GM18499 (cell line): ENCODE data around the gene MAP3K1.
A peak's percentile ranks its signal among the peaks of the same experiment; 100 is the strongest.

ENCODE experiments used
- ATAC-seq: cut with Tn5 transposase; IDR thresholded peaks from one replicate; pipeline ENCODE4 v1.9.1; 2021; ENCODE audit warnings: moderate number of reproducible peaks; ENCODE audit not compliant: insufficient read depth, unreplicated experiment

The MAP3K1 gene

GRCh38 chr5:56898213-56898612, 82.9 kb downstream of the MAP3K1 start:
- ATAC-seq, result no peak

- ATAC-seq, result no peak
Observed at GRCh38 chr5:56900395-56900794, 85.0 kb downstream of the MAP3K1 start.

- no peak for ATAC-seq
Observed at GRCh38 chr5:56900858-56901578, 85.7 kb downstream of the MAP3K1 start.

DNA sequence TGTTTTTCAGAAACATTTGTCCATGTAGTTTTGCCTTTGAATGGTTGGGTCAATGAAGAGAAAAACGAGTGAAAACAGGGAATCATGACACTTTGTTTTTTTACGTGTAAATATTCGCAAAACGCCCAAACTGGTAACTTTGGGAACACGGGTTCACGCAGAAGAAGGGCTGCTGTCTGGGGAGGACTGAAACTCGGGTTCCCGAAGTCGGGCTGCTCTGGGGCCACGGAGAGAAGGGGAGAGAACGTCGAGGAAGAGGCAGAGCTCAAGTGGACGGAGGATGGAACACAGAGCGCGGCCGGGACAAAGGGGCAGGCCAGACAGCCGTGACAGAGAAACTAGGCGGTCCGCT, 93.6 kb downstream of the MAP3K1 start:
- ATAC-seq, result no peak

GRCh38 chr5:56909294-56910209, 94.2 kb downstream of the MAP3K1 start, which contains the start of gene SETD9:
Gene SETD9 (plus strand): TSS chr5:56909596. CDS start chr5:56909646, 50 bp downstream.
- peak; percentile 69 for ATAC-seq

DNA sequence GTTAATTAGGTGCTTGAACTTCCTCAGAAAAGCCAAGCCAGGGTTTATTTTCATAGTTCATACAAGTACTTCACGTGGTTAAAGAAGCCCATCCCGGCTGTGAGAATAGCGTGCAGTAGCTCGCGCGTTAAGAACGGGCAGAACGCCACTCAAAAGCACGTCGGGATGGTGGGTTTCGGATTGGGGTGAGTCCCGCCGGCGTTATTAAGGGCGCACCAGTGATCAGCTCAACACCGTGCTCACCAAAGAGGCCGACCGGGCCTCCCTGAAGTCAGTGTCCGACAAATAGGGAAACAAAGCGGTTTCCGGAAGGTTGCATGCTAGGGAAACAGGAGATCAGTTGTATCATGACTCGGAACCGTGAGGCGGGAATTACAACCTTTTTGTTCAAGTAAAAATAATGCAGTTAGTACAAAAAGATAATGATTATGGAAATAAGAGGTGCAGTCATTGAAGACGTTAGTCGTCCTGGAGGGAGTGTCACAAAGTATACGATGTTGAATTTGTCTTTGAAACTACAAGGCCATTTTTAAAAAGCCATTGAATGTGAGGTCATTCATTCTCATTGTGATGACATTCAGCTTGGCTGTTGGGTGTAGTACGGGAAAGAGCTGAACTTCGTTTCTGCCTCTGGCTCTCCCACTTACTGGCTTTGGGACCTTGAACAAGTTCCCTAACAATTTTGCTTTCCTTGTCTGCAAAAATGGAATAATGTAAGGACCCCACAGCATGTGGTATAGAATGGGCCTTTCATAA, 95.0 kb downstream of the MAP3K1 start:
- ATAC-seq, result peak; percentile 13

DNA sequence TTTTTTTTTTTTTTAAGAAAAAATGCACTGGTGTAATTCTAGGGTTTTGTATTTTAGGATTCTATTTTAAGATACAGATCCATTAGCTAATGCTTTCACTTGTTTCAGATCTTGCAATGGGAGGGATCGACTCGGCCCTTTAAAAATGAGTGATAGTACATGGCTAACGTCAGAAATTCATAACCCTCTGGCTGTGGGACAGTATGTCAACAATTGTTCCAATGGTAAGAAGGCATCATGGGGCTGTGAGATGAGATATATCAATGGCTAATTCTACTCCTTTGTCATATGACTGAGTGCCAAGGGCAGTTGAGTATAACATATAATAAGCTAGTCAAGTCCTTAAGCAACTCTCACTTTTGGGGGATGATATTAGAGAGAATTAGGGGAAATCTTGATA, 98.4 kb downstream of the MAP3K1 start:
- no peak for ATAC-seq

DNA sequence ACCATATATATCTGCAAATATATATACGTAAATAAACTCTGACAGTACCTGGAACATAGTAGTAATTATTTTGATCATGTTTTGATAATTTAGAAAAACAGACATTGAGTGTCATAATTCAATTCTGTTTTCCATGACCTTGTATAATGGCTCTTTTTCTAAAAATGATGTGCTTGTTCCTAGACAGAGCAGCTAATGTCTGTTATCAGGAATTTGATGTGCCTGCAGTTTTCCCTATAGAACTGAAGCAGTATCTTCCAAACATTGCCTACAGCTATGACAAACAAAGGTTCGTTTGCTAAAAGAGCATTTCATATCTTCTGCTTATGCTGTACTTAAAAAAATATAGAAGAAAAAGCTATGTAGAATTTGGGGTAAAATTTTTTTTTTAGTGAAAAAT, 99.3 kb downstream of the MAP3K1 start:
- ATAC-seq, result no peak

DNA sequence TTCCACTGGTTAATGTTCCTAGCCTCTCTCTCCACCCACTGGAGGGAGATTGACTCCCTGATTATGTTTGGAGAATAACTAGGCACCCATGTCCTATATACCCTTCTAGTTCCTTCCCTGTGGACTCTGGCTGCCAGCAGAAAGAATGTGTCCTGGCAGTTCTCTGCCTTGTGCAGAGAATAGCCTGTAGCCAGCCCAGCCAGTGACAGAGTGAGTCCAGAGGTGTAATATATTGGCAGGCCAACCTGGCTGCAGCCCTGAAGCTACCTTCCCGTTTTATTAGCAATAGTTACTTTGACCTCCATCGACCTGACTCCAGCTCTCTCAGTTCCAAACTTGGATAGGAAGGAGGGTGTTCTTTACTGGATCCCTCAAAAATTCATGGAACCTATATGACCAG, 102.2 kb downstream of the MAP3K1 start:
- no peak for ATAC-seq

GRCh38 chr5:56918054-56918453, 102.7 kb downstream of the MAP3K1 start:
- no peak for ATAC-seq

GRCh38 chr5:56919942-56920662, 104.8 kb downstream of the MAP3K1 start:
- ATAC-seq, result no peak

DNA sequence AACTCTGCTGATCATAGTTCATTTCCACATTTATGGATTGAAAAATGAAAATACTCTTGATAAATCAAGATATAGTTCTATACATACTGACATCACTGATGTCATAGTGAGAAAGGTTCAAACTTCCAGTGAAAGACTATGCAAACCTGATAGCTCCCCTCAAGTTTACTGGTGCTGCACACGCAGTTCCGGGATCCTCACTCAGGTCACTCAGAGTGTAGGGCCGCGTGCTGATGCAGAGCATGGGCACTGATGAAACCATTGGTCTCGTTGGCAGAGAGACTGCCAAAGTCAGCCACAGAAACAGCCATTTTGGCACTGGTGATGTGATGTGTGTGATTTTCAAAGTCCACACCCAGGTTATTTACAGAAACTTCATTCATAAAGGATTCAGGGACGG, 107.6 kb downstream of the MAP3K1 start:
- no peak for ATAC-seq

GRCh38 chr5:56934325-56934724, 119.0 kb downstream of the MAP3K1 start:
- ATAC-seq, result no peak

DNA sequence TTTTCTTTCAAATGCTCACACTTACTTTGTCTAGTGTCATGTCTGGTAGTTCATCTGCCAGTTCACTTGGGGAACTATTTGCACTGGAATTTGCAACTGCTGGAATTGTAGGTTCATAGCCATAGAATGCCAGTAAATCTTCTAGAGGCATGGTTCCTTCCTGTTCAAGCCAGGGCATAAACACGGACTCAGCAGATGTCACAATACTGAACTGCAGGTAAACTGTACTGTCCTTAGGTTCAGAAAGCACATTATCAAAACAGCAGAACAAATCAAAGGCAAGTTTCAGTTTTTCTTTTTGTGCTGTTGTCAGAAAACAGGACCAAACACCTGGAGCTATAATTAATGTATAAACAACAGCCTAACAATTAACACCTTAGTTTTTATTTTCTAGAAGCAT, 123.5 kb downstream of the MAP3K1 start:
- ATAC-seq, result no peak

DNA sequence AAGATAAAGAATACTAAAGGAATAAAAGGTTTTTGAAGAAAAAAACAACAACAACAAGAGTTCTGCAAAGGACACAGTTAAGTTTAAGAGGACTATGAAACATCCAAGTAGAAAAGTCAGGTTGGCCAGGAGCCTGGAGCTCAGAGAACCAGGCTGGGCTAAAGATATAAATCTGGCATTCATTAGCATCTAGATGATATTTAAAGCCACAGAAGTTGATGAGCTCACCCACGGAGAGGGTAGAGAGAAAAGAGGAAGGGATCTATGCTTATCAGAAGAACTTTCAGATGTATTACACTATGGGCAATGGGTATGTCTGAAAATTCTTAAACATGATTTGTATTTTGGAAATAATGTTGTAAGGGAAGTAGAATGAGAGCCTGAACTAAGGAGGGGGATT, 126.6 kb downstream of the MAP3K1 start:
- no peak for ATAC-seq
